ENCODE results near the gene MZT1.
A peak's percentile ranks its signal among the peaks of the same experiment; 100 is the strongest.

Gene MZT1

DNA sequence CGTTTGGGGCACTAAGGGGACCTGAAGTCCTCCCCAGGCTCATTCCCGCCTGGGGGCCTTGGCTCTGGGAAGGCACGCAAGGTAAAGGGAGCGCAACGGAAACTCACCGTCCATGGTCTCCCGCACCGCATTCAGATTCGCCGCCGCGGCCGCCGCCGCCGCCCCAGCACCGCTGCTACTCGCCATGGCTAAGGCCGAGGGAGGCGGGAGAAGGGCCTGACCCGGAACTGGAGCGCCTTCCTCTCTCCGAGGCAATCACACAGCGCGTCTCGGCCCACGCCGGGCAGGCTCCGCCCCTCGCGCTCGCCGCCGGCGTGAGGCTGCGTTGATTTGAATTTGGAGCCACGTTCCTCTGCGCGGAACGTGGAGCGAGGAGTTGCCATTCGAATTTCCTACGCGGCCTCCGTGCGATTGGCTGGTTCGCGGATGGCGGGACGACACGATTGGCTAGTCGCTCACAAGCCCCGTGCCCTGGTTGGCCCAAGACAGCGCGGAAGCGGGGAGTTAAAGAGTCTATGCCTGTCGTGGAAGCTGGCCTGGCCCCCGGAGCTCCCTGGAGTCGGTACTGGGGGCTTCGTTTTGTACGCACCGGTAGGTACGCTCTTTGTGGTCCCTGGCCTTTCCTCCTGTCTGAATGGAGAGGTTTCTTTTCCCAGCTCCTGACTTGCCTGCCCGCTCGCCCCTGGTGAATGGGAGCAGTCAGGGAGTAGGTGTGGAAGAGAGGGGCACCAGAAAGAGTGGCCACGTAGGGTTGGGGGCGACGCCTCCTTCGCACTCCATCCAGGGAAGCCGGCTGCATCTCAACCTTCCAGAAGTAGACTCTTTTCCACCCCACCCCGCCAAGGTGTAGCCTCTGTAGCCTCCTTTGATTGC lies at the start of gene MZT1, which contains the start of gene BORA:
Gene MZT1, minus strand, starts transcription at position 213 of the 873 bp plus-strand sequence. Its CDS starts 27 bp downstream, at position 186.
Gene BORA, plus strand, starts transcription at position 507 of the 873 bp plus-strand sequence. CDS start 1,018 bp downstream, outside the sequence.
- POLR2A ChIA-PET, result interaction anchor here (1.0 to 1.1 kb wide), 2 partner anchors 51 to 331 kb away, joined by 3 read pairs; partner anchors contain the start of gene KLF5
- TF ChIP-seq GLIS2 (tag by site-specific recombination; IDR thresholded peaks at IDR 0.05), result peak; percentile 43
- no peak for TF ChIP-seq ZNF747 (tag by site-specific recombination; IDR thresholded peaks at IDR 0.05)
- no peak for TF ChIP-seq MZF1 (tag by site-specific recombination; IDR thresholded peaks at IDR 0.05; ENCODE audit: borderline replicate concordance)
- TF ChIP-seq YY1 (tag by site-specific recombination; IDR thresholded peaks at IDR 0.05), result 0 out of 2 replicates have a peak, but pooled peaks have one; percentile 41
- peak; percentile 87; the same call in 1 of the 2 replicates for TF ChIP-seq PBX3 (CRISPR knock-in tag; IDR thresholded peaks at IDR 0.05)
- peak; percentile 45; the same call in 1 of the 2 replicates for TF ChIP-seq ZBTB6 (tag by site-specific recombination; IDR thresholded peaks at IDR 0.05)
- TF ChIP-seq ZNF624 (tag by site-specific recombination; IDR thresholded peaks at IDR 0.05), result no peak
- TF ChIP-seq ZNF335 (tag by site-specific recombination; conservative IDR thresholded peaks at IDR 0.05), result peak; percentile 77
- TF ChIP-seq SETDB1 (IDR thresholded peaks at IDR 0.05; ENCODE audit: insufficient read length, low read length), result peak; percentile 97
- no peak for TF ChIP-seq GLI4 (tag by site-specific recombination; IDR thresholded peaks at IDR 0.05)
- peak; percentile 49; the same call in 1 of the 2 replicates for TF ChIP-seq ZNF391 (tag by site-specific recombination; IDR thresholded peaks at IDR 0.05; ENCODE audit: borderline replicate concordance, low read depth)
- peak; percentile 69; the same call in 1 of the 2 replicates for TF ChIP-seq KLF9 (tag by site-specific recombination; IDR thresholded peaks at IDR 0.05; ENCODE audit: low read depth)
- peak; percentile 42; the same call in 1 of the 2 replicates for TF ChIP-seq EGR2 (tag by site-specific recombination; IDR thresholded peaks at IDR 0.05; ENCODE audit: low read depth)
- TF ChIP-seq OVOL3 (tag by site-specific recombination; IDR thresholded peaks at IDR 0.05), result no peak
- TF ChIP-seq FEZF1 (tag by site-specific recombination; IDR thresholded peaks at IDR 0.05), result no peak
- TF ChIP-seq ZFHX2 (tag by site-specific recombination; conservative IDR thresholded peaks at IDR 0.05), result peak; percentile 64
- no peak for TF ChIP-seq ZNF701 (tag by site-specific recombination; IDR thresholded peaks at IDR 0.05)
- TF ChIP-seq, protein P1, sequence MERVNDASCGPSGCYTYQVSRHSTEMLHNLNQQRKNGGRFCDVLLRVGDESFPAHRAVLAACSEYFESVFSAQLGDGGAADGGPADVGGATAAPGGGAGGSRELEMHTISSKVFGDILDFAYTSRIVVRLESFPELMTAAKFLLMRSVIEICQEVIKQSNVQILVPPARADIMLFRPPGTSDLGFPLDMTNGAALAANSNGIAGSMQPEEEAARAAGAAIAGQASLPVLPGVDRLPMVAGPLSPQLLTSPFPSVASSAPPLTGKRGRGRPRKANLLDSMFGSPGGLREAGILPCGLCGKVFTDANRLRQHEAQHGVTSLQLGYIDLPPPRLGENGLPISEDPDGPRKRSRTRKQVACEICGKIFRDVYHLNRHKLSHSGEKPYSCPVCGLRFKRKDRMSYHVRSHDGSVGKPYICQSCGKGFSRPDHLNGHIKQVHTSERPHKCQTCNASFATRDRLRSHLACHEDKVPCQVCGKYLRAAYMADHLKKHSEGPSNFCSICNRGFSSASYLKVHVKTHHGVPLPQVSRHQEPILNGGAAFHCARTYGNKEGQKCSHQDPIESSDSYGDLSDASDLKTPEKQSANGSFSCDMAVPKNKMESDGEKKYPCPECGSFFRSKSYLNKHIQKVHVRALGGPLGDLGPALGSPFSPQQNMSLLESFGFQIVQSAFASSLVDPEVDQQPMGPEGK (tag by site-specific recombination; IDR thresholded peaks at IDR 0.05), result peak; percentile 67
- TF ChIP-seq ZNF501 (tag by site-specific recombination; IDR thresholded peaks at IDR 0.05), result peak; percentile 90
- TF ChIP-seq KLF8 (tag by site-specific recombination; IDR thresholded peaks at IDR 0.05), result 0 out of 2 replicates have a peak, but pooled peaks have one; percentile 8
- TF ChIP-seq ZNF76 (tag by site-specific recombination; IDR thresholded peaks at IDR 0.05; ENCODE audit: borderline replicate concordance, low read depth), result peak; percentile 53; the same call in 1 of the 2 replicates
- TF ChIP-seq ZSCAN5A (tag by site-specific recombination; IDR thresholded peaks at IDR 0.05), result 0 out of 2 replicates have a peak, but pooled peaks have one; percentile 70
- TF ChIP-seq ZNF518A (tag by site-specific recombination; conservative IDR thresholded peaks at IDR 0.05; ENCODE audit: low read depth), result peak; percentile 56
- TF ChIP-seq ZEB2 (tag by site-specific recombination; IDR thresholded peaks at IDR 0.05), result peak; percentile 49; the same call in 1 of the 2 replicates
- no peak for TF ChIP-seq ZBTB7A (tag by site-specific recombination; IDR thresholded peaks at IDR 0.05; ENCODE audit: low read depth)

More for the DNA sequence above, at the start of gene MZT1, which contains the start of gene BORA:
- Histone ChIP-seq H3K4me3 (ENCODE audit: low read depth, low read length) (peak within 1 kb of the TSS; percentile 85), H3K27ac (ENCODE audit: extremely low read depth, low read depth, low read length) (peak within 1 kb of the TSS; percentile 70), H3K9me3 (ENCODE audit: control insufficient read depth, insufficient read depth, low read depth, low read length) (no peaks in the 10 kb centered on the region), H3K4me1 (ENCODE audit: control insufficient read depth, insufficient read depth, low read length) (no peaks in the 10 kb centered on the region), H3K36me3 (ENCODE audit: control insufficient read depth in 2 of 2, insufficient read depth in 1 of 2, low read length in 2 of 2) (peaks cover 0 to 56% of the 10 kb centered on the region in 2 experiments; a peak in 1 of 3 replicates)
- CTCF ChIA-PET, result interaction anchor here (0.6 to 0.7 kb wide), 2 partner anchors 45 to 874 kb away, joined by 3 read pairs; no protein-coding TSS in a partner anchor
